T-helper 17 cell (primary cell): ENCODE data around the gene SLC16A11. TPM values are rescaled to one million over a fixed set of nuclear protein-coding genes. Genes with fewer than 3 reads are reported as not detected.

ENCODE experiments used
- ATAC-seq: fragments of 150-1000 bp; cut with Tn5 transposase; 2 replicates; pipeline ENCODE4 v1.10.0; 2021; ENCODE audit warnings: mild to moderate bottlenecking, moderate library complexity
- DNase-seq, 3 donors: peaks; one replicate each; pipeline versions ENCODE4 v3.0.0 to v3.0.0-alpha.2; 2020 to 2021
- H3K9me3 ChIP-seq: one replicate; pipeline ENCODE4 v1.7.0; 2013; ENCODE audit warnings: low read length, mild to moderate bottlenecking; ENCODE audit not compliant: control insufficient read depth, poor library complexity, severe bottlenecking
- H3K27ac Mint-ChIP-seq: one replicate; pipeline ENCODE4 v1.8.0; 2022; ENCODE audit warnings: mild to moderate bottlenecking, moderate library complexity, mixed read lengths
- H3K27me3 Mint-ChIP-seq: one replicate; pipeline ENCODE4 v1.8.0; 2022; ENCODE audit warnings: mixed read lengths
- H3K36me3 Mint-ChIP-seq: one replicate; pipeline ENCODE4 v1.8.0; 2022; ENCODE audit warnings: low read depth, mixed read lengths
- H3K4me1 Mint-ChIP-seq: one replicate; pipeline ENCODE4 v1.8.0; 2022; ENCODE audit warnings: mild to moderate bottlenecking, mixed read lengths
- H3K4me3 Mint-ChIP-seq: one replicate; pipeline ENCODE4 v1.8.0; 2022; ENCODE audit warnings: mild to moderate bottlenecking, moderate library complexity, mixed read lengths
- total RNA-seq, 4 donors: library from RNA in 2 of 4; stranded (reverse) in 2 of 4; gene quantifications; one replicate each; pipeline ENCODE4 v1.2.3 and lab custom pipeline; 2022 to 2026

Gene SLC16A11
- total RNA-seq, 2 donors from 2014 or later: 0.40 TPM; not detected in 1

DNA sequence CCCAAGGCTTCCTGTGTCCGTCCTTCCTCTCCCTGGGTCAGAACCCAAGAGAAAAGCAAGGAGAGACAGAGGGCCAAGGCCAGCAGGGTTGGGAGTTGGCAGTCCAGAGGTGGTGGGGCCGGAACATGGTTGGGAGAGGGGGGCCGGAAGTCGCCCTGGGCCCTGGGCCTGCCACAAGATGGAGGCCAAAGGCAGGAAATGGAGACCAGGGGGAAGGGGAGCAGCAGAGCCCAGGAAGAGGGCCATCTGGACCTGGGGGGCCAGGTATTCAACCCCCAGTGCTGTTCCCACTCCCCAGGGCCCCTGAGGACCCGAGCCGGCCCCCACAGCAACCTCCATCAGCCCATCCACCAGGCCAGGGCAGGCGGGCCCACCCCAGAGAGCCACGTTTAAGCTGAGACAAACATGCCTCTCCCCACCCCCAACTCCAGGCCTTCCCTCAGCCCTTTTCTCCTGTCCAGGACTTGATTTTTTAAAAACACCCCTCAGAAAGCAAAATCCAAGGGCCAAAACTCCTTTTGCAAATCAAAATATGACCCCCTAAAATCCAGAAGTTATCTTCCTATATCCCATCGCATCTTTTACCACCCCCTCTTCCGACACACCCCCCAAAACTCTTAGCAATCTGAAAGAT lies 25.4 kb downstream of the SLC16A11 start:
- H3K27ac Mint-ChIP-seq: peak overlapping the region; percentile 100
- H3K4me3 Mint-ChIP-seq: no peak overlapping the region
- H3K27me3 Mint-ChIP-seq: no peaks in the 10 kb centered on the region
- no peak for ATAC-seq
- no peak for DNase-seq
- peaks cover 2% of the 10 kb centered on the region for H3K36me3 Mint-ChIP-seq
- no peaks in the 10 kb centered on the region for H3K9me3 ChIP-seq
- H3K4me1 Mint-ChIP-seq: peaks cover 67% of the 10 kb centered on the region

DNA sequence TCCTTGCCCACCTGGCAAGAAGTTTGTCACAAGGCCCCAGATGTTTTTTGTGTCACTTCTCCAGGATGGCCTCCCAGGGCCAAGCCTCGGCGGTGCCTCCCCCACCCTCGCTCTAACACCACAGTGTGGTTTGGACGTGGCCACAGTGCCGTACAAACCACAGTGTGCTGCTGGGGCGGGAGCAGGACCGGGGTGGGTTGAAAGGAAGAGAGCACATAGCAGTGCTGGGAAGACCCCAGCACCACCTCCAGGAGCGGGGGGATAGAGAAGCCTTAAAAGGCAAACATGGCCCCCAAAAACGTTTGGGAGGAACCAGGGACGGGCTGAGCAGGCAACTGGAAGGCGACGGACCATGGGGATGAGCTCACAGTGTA lies 26.1 kb downstream of the SLC16A11 start:
- Mint-ChIP-seq H3K4me3 (peak overlapping the region; percentile 68), H3K36me3 (peaks cover 2% of the 10 kb centered on the region), H3K4me1 (peaks cover 66% of the 10 kb centered on the region), H3K27me3 (no peaks in the 10 kb centered on the region), H3K27ac (peak overlapping the region; percentile 100)
- DNase-seq (no peak), ATAC-seq (no peak)
- H3K9me3 ChIP-seq: no peaks in the 10 kb centered on the region

DNA sequence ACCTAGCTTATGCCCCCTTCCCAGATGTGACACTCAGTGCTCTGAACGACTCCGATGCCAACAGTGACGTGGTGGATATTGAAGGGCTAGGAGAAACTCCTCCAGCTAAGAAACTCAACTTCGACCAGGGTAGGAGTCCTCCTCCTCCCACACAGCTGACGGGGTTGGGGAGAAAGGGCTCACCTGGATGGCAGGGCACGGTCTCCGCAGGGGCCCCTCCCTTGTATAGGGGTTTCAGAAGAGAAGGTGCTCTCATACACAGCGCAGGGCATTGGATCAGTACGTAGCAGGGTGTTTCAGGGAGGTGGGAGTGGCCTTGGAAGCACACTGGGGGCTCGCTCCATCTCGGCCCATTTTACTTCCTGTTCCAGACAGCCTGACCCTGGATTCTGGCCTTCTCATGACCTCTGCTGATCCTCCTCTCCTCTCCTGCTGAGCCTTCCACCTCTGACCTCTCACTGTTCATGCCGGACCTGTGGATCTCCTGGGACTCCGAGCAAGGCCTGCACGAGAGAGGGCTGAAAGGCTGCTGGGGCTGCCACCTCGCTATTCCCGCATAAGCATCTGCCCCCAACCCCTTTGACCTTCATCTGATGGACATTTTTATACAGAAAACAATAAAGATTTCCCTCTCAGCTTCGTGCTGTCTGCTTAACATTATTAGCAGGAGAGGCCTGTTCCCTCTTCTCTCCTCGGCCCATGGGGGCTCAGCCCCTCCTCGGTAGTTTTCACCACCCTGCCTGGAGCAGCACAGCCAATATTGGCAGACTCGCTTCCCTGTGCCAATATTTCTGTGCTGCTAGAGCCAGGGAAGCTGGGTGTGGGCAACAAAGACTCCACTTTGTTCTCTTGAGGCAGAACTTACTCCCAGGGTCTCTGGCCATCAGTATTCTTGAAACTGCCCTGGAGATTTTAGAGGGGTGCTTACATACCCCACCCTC lies 26.7 kb downstream of the SLC16A11 start:
- H3K4me1 Mint-ChIP-seq: peaks cover 63% of the 10 kb centered on the region
- no peaks in the 10 kb centered on the region for H3K9me3 ChIP-seq
- ATAC-seq: no peak
- H3K27ac Mint-ChIP-seq: peak overlapping the region; percentile 100
- no peak for DNase-seq
- H3K27me3 Mint-ChIP-seq: no peaks in the 10 kb centered on the region
- peak overlapping the region; percentile 68 for H3K4me3 Mint-ChIP-seq
- peaks cover 2% of the 10 kb centered on the region for H3K36me3 Mint-ChIP-seq

DNA sequence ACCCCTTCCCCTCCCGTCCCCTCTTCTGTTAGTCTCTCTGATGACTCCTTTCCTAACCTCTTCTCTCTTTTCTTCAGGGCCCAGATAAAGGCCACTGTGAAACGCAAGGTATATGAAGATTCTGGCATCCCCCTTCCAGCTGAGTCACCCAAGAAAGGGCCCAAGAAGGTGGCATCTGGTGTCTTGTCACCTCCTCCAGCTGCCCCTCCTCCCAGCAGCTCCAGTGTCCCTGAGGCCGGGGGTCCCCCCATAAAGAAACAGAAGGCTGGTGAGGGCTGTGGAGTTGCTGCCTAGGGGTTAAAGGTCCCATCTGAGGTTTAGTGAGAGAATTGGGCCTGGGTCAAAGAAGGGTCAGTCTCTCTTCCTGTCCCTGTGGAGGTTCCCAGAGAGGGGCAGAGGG lies 27.5 kb downstream of the SLC16A11 start:
- DNase-seq (no peak), ATAC-seq (no peak)
- no peaks in the 10 kb centered on the region for H3K27me3 Mint-ChIP-seq
- peaks cover 2% of the 10 kb centered on the region for H3K36me3 Mint-ChIP-seq
- H3K4me1 Mint-ChIP-seq: peaks cover 64% of the 10 kb centered on the region
- no peaks in the 10 kb centered on the region for H3K9me3 ChIP-seq
- peak overlapping the region; percentile 90 for H3K4me3 Mint-ChIP-seq
- H3K27ac Mint-ChIP-seq: peak overlapping the region; percentile 100

DNA sequence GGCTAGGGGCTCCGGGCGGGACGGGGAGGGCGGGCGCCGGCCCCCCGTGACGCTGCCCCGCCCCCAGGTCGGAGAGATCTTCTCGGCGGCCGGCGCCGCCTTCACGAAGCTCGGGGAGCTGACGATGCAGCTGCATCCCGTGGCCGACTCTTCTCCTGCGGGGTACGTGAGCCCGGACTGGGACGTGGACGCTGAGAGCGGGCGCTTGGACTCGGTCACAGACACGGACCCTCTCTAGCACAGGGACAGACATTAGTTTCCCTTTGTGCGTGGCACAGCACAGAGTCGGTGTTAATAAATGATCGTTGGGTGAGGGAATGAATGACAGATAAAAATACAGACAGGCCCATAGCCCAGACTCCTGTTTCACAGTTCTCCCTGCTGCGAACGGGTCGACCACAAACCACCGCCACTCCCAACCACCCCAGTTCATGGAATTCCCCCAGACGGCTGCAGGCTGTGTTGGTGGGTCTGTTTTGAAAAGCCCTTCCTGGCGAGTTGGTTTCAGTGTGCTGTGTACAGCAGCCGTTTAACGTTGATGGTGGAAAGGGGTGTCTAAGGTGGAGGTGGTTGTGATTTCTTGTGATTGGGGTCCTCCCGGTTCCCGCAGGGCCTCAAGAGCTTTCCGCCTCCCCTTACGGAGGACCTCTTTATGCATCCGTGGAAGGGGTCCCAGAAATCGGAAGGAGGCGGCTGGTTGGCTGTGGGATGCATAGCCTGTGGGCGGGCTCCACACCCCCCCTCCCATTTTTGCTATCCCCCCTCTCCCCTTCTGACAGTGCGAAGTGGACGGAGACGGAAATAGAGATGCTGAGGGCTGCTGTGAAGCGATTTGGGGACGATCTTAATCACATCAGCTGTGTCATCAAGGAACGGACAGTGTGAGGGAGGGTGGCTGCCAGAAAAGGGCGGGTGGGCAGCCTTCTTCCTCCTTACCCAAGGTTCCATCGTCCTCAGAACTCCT lies 28.6 kb downstream of the SLC16A11 start:
- Mint-ChIP-seq H3K27me3 (no peaks in the 10 kb centered on the region), H3K36me3 (peaks cover 2% of the 10 kb centered on the region), H3K4me3 (peak overlapping the region; percentile 90), H3K4me1 (peaks cover 66% of the 10 kb centered on the region), H3K27ac (peak overlapping the region; percentile 100)
- ATAC-seq: peak; percentile 66
- no peaks in the 10 kb centered on the region for H3K9me3 ChIP-seq
- peak; percentile 72 to 86 (median 74) for DNase-seq

DNA sequence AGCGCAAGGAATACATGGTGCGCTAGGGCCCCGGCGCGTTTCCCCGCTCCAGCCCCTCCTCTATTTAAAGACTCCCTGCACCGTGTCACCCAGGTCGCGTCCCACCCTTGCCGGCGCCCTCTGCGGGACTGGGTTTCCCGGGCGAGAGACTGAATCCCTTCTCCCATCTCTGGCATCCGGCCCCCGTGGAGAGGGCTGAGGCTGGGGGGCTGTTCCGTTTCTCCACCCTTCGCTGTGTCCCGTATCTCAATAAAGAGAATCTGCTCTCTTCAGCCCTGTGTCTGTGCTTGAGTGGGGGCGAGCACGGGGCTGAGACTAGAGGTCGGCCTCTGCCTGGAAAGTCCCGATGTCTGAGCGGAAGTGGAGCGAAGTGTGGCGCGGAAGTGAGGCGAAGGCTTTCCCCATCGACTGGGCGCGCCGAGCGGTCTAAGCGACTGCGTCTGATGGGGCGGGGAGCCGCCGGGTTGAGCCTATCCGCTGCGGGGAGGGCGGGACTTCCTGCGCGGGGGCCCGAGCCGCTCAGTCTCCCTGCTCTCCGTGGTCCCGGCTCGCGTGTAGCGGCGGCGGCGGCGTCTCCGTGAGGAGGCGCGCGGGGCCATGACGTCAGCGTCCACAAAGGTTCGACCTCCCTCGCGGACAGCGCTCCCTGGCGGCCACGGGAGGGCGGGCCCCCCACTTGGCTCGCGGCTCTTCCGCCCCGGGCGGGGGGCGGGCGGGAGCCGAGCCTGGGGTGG lies 29.5 kb downstream of the SLC16A11 start:
- Mint-ChIP-seq H3K27me3 (no peaks in the 10 kb centered on the region), H3K36me3 (peaks cover 2% of the 10 kb centered on the region), H3K4me1 (peaks cover 71% of the 10 kb centered on the region), H3K4me3 (peak overlapping the region; percentile 96), H3K27ac (peak overlapping the region; percentile 100)
- no peaks in the 10 kb centered on the region for H3K9me3 ChIP-seq
- ATAC-seq: peak; percentile 84
- DNase-seq: peak; percentile 96 to 99 (median 98)

DNA sequence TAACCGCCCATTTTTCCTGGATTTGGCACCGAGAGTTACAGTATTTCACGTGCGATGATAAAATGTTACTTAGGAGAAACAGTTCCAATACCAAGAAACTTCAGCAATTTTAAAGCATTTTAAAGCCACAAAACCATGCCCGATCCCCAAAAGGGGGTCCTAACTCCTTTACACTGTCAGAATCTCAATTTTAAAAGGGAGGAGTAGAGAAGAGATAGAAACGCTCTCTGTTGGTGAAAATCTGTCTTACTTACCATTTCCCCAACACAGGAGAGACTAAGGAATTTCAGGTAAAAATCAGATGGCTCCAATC lies 32.0 kb downstream of the SLC16A11 start:
- ATAC-seq (no peak), DNase-seq (no peak)
- Mint-ChIP-seq H3K36me3 (peaks cover 2% of the 10 kb centered on the region), H3K4me3 (peak overlapping the region; percentile 96), H3K27ac (peak overlapping the region; percentile 100), H3K4me1 (peaks cover 60% of the 10 kb centered on the region), H3K27me3 (no peaks in the 10 kb centered on the region)
- no peaks in the 10 kb centered on the region for H3K9me3 ChIP-seq

DNA sequence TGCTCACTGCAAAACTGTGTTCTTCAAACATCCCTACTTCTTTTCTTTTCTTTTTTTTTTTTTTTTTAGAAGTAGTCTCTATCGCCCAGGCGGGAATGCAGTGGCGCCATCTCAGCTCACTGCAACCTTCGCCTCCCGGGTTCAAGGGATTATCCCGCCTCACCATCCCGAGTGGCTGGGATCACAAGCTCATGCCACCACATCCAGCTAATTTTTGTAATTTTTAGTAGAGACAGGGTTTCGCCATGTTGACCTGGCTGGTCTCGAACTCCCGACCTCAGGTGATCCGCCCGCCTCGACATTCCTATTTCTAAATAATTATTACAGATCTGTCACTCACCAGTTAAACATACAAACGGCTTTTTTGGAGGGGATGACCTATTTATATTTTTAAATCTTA lies 32.5 kb downstream of the SLC16A11 start:
- no peak for DNase-seq
- no peaks in the 10 kb centered on the region for H3K27me3 Mint-ChIP-seq
- H3K4me3 Mint-ChIP-seq: peak overlapping the region; percentile 96
- no peaks in the 10 kb centered on the region for H3K9me3 ChIP-seq
- peaks cover 60% of the 10 kb centered on the region for H3K4me1 Mint-ChIP-seq
- H3K36me3 Mint-ChIP-seq: peaks cover 2% of the 10 kb centered on the region
- peak overlapping the region; percentile 100 for H3K27ac Mint-ChIP-seq
- no peak for ATAC-seq

DNA sequence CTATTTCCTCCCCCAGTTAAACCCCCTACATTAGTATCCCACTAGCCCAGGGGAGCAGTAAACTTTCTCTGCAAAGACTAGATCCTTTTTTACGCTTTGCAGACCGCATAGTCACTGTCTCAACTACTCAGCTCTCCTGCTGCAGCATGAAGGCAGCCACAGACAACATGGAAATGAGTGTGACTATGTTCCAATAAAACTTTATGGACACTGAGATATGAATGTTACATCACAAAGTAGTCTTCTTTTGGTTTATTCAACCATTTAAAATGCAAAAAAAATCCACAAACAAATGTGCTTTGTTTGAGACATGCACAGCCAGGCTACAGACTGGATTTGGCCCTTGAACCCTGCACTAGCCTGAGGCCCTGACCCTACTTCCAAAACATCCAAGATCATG lies 33.4 kb downstream of the SLC16A11 start:
- Mint-ChIP-seq H3K4me1 (peaks cover 53% of the 10 kb centered on the region), H3K27me3 (no peaks in the 10 kb centered on the region), H3K27ac (peak overlapping the region; percentile 100), H3K4me3 (peak overlapping the region; percentile 64), H3K36me3 (peaks cover 2% of the 10 kb centered on the region)
- H3K9me3 ChIP-seq: no peaks in the 10 kb centered on the region
- ATAC-seq: no peak
- no peak for DNase-seq

DNA sequence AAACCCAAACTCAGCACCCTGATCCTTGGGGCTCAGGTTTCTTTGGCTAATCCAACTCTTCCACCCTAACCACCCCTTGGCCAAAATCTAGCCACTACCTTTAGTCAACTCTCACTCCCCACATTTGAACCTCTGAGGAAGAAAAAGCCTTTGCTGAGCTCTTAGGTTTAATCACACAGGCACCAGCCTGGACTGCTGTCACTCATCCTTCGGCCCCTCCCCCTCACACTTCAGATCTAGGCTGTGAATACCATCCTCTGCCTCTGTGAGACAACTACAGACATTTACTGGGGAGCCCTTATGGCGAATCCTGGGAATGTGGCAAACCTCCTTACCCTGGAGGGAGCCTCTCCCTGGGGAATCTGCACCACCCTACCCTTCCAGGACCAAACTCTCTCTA lies 36.7 kb downstream of the SLC16A11 start:
- Mint-ChIP-seq H3K27me3 (no peaks in the 10 kb centered on the region), H3K4me1 (peaks cover 39% of the 10 kb centered on the region), H3K27ac (peak overlapping the region; percentile 91), H3K4me3 (no peak overlapping the region), H3K36me3 (peaks cover 2% of the 10 kb centered on the region)
- DNase-seq (no peak), ATAC-seq (no peak)
- no peaks in the 10 kb centered on the region for H3K9me3 ChIP-seq

DNA sequence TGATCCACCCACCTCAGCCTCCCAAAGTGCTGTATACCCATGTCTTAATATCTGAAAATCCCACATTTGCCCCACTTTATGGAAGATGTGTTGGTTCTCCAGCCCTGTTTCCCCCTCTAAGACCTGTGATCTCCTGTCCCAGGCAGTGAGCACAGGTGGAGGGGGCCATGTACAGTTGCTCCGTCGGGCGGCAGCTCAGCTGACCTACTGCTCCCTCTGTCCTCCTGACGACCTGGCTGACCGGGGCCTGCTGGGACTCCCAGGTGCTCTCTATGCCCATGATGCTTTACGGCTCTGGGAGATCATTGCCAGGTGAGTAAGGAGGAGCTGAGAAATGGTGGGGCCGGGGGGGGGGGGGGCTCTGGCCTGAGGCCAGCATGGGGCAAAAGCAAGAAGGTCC lies 38.2 kb downstream of the SLC16A11 start:
- Mint-ChIP-seq H3K27ac (peak overlapping the region; percentile 85), H3K27me3 (no peaks in the 10 kb centered on the region), H3K36me3 (peaks cover 9% of the 10 kb centered on the region), H3K4me1 (peaks cover 37% of the 10 kb centered on the region), H3K4me3 (no peak overlapping the region)
- ATAC-seq (no peak), DNase-seq (no peak)
- no peaks in the 10 kb centered on the region for H3K9me3 ChIP-seq

DNA sequence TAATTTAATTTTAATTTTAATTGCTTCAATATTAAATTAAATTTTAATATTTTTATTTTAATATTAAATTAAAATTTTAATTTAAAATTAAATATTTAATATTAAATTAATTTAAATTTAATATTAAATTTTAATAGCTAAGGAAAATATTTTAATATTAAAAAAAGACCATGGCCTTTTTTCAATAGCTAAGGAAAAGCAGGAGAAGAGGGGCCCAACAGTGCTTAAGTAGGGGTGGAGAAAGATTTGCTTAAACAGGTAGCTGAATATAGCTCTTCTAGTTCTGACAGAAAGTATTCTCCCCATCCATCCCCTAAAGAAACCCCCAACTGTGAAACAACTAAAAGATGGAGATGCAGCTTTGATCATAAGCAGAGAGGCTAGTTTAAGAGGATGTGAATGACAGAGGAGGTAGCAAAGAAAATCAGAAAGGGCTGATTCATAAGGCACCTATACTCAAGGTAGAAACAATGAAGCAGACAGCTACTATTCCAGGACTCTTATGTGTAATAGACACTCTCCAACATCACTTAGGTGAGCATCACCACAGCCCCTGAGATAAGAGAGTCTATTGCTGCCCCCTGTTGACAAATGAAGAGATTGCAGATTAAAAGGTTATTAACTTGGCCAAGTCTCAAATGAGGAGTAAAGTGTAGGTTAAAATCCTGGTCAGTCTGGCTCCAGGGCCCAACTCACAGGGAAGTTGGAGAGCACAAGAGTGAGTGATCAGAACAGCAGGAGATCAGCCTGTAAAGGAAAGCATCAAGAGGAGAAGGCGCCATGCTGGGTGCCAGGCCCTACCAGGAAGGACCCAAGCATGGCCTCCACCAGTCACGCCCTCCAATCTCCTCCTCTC lies 39.3 kb downstream of the SLC16A11 start:
- H3K9me3 ChIP-seq: no peaks in the 10 kb centered on the region
- H3K4me1 Mint-ChIP-seq: peaks cover 31% of the 10 kb centered on the region
- DNase-seq (no peak), ATAC-seq (peak; percentile 95)
- no peak overlapping the region for H3K4me3 Mint-ChIP-seq
- peak overlapping the region; percentile 85 for H3K27ac Mint-ChIP-seq
- H3K36me3 Mint-ChIP-seq: peaks cover 11% of the 10 kb centered on the region
- H3K27me3 Mint-ChIP-seq: no peaks in the 10 kb centered on the region
